8988T (cell line): ENCODE measurements around the gene PISD.
"Not testable (repeated sequence)": the region's sequence is repeated elsewhere in the genome, so short reads cannot be mapped to it uniquely, and the experiment has no call there.

ENCODE experiments used
- DNase-seq: peaks from one replicate; pipeline ENCODE4 v3.0.0; 2011

Gene PISD

DNA sequence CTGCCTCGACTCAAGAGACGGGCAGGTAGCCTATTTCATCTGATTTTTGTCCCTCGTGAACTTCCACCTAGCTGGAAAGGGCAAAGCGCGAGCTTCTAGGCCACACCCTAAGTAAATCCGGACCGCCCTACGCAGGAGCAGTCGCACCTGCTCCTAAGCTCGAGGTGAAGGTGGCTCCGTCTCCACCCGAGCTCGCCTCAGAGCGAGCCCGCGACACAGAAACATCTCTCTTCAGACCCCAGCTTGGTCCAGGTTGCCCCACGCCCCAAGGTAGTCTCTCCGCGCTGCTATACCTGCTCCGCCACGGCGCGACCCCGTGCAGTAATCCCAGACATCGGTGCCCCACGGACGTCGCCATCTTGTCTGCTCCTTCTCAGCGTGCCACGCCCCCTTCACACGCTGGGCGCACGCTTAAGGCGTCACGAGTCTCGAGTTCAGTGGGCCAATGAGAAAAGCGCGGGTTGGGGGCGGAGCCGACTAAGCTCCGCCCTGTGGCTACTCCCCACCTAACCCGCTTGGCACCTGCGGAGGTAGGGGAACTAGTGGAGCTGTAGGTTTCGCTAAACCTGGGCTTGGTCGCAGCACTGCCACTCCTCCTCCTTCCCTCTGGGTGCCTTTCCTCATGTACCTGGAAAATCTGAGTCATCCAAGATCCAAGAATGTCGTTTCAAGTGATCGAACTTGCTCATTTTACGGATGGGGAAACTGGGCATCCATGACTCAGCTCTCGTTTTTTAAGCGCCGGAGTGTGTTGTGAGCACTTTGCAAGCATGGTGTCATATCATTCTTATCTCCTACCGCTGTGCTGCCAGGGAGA is at the start of gene PISD:
Gene PISD, minus strand, starts transcription at position 365 of the 817 bp plus-strand sequence. Its CDS starts 7 bp downstream, at position 358.
- peak; percentile 74 for DNase-seq

DNA sequence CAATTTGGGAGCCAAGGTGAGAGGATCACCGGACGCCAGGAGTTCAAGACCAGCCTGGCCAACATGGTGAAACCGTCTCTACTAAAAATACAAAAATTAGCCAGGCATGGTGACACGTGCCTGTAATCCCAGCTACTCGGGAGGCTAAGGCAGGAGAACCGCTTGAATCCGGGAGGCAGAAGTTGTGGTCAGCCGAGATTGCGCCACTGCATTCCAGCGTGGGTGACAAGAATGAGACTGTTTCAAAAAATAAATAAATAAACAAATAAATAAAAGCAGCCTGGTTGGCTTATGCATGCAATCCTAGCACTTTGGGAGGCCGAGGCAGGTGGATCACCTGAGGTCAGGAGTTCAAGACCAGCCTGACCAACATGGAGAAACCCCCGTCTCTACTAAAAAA is 49.2 kb upstream of the PISD start:
- DNase-seq = not testable (repeated sequence)

DNA sequence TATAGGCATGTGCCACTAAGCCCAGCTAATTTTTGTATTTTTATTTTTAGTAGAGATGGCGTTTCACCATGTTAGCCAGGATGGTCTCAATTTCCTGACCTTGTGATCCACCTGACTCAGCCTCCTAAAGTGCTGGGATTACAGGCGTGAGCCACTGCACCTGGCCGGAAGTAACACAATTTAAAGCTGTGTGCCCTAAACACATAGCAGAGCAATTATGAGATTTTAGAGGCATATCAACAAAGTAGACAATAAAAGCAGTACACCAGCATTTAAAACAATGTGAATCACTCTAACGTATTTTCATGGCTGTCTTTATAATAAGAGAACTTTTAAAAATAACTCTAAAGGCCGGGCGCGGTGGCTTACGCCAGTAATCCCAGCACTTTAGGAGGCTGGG is 45.5 kb upstream of the PISD start:
- no peak for DNase-seq

DNA sequence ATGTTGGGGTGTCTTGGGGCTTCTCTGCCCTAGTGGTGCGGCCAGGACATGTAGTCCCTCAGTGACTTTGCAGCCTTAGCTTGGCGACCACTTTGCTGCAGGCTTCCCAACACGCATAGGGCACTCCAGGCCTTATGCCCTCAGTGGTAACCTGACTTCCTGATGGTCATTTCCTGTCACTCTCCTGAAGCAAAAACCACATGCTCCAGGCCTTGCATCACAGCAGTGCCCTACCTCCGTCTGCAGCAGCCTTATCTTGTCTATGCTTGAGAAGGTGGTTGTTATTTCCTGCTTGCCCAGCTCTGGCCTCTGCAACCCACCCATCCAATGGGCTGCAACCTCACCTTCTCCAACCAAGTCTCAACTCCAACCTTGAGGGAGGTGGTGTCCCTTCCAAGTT is 33.4 kb upstream of the PISD start:
- no peak for DNase-seq

DNA sequence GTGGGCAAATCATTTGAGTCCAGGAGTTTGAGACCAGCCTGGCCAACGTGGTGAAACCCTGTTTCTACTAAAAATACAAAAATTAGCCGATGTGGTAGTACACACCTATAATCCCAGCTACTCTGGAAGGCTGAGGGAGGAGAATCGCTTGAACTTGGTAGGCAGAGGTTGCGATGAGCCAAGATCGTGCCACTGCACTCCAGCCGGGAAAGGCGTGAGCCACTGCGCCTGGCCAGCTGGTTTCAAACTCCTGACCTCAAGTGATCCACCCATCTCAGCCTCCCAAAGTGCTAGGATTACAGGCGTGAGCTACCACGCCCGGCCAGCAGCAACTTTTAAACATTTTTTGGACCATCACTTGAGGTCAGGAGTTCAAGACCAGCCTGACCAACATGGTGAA is 32.0 kb upstream of the PISD start:
- DNase-seq = not testable (repeated sequence)

DNA sequence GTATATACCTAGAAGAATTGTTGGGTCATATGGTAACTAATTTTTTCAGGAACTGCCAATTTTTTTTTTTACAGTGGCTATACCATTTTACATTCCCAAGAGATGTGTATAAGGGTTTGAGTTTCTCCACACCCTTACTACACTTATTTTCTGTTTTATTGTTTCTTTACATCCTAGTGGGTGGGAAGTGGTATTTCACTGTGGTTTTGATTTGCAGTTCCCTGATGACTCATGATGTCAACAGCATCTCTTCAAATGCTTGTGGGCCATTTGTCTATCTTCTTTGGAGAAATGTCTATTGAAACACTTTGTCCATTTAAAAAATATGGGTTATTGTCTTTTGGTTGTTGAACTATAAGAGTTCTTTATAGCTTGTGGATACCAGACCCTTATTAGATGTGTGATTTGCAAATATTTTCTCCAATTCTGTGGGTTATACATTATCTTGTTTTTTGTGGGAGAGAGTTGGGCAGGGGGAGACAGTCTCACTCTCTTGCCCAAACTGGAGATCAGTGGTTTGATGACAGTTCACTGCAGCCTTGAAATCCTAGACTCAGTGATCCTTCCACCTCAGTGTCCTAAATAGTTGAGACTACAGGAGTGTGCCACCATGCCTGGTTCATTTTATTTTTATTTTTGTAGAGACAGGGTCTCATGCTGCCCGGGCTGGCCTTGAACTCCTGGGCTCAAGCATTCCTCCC is 30.3 kb upstream of the PISD start:
- no peak for DNase-seq

DNA sequence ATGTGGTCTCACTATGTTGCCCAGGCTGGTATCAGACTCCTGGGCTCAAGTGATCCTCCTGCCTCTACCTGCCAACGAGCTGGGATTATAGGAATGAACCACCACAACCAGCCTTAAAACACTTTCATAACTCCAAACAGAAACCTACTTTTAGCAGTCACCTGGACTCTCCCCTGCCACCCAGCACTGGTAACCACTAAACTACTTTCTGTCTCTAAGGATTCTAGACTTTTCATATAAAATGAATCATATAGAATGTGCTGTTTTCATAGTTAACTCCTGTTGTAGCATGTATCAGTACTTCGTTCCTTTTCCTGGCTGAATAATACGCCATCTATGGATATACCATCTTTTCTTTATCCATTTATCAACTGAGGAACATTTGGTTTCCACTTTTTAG is 29.4 kb upstream of the PISD start:
- no peak for DNase-seq

DNA sequence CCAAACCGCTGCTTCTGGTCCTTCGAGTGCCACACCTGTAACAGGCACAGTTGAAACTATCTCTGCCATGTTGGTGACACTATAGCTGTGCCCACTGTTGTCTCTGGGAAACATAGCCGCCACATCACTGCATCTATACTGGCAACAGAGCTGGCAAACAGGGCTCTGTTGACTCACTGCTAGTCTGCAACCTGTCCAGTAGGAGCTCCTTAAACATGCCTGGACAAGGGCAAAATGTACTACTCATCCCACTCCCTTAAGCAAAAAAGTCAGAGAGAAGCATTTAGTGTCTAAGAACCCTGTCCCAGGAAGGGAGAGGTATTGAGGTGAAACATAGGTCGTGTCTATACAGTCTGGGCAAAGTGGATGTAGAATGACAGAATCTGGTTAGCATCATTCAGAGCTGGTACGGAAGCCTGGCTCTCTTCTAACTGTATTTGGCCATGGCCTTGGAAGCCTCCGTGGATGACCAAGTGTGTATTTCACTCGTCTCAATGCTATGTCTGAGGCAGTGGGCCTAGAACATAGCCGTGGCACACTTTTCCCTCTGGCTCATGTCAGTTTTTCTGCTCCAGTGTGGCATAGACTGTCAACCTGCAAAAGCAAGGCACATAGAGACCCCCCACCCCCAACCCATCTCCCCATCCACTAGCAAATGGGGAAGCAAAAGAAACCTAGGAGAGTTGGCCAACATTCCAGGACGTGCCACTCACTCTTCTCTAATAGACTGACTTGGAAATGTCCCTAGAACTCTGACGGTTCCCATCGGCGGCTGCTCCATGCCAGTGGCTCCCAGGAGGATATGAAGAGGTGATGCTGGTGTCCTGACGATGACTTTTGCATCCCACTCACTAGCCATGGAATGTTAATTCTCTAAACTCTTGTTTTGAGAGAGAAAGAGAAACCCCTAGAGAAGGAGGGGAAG is 21.4 kb upstream of the PISD start:
- DNase-seq = no peak

DNA sequence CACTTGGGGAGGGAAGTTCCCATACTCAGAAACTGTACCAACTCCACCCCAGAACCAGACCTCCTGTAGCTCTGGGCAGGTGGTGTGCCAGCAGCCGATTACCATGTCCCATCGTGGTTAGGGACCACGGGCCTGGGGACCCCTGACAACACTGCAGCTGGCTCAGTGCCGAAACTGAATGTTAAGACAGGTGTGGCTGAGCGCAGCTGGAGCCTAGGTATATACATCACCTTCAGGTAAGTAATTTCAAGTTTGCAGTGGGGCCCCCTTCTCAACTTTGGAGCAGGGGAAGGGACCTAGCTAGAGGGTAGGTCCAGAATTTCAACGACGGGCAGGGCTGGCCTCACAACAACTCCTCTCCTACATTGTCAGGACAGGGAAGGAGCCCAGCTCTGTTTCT is 20.7 kb upstream of the PISD start:
- DNase-seq = no peak

DNA sequence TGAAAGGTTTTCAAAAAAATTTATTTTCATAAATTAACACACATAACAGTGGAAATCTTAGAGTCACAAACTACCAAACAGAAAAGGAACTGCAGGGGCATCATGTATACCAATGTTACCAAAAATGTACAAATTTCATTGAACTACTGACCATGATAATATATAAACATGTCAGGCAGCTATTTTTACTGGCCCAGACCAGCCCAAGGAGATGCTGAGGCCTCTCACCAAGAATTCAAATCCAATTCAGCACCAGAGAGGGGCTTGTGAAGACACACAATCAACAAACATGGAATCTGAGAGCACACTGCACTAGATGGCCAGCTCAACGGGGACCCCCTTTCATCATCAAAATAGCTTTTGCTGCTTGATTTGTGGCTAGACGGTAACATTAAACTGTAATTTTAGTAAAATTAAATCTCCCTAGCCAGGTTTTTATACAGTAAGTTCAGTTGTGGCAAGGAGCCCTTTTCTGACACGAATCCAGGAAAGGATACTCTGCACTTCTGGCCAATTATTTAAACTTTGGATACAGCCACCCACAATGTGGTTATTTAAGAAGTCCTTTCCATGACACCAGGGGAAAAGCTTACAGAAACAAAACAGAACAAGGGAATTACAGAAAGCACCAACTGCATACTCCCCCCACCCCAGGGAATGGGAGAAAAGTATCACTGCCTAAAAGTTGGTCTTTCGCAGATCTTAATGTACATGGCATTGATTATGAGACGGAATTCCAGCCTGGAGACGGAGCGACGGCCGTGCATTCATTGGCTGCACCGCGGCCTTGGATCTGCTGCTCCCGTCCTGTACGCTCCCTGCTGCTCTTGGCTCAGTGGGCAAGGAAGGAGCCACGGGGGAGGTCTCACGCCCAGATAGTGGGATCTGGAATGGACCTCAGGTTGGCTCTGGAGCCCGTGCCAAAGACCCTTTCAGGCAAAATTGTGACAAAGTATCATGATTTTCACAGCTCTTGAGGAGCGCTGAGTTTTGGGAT is 19.6 kb upstream of the PISD start:
- DNase-seq = no peak

DNA sequence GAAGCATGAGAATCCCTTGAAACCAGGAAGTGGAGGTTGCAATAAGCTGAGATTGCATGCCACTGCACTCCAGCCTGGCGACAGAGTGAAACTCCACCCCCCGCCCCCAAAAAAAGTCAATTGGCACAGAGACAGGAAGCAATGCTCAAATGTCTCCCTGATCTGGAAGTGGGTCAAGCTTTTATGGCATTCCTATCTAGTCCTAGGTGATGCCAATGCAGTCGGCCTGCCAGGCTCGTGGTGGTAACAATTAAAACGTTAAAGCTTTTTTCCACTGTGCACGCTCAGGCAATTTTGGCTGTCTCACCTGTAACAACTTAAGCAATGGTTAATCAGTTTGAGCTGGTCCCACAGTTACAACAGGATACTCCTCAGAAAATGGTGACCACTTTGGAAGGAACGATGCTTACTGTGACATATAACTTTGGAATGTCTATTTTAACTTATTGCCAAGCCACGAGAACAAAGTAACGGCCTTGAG is 18.9 kb upstream of the PISD start:
- no peak for DNase-seq

DNA sequence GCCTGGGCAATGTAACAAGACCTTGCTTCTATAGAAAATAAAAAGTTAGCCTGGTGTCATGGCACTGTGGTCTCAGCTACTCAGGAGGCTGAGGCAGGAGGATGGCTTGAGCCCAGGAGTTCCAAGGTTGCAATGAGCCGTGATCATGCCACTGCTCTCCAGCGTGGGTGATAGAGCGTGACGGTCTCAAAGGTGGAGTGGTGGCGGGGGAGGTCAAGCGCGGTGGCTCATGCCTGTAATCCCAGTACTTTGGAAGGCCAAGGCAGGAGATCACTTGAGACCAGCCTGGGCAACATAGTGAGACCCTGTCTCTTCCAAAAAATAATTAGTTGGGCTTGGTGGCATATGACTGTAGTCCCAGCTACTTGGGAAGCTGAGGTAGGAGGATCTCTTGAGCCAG is 16.7 kb upstream of the PISD start:
- no peak for DNase-seq

DNA sequence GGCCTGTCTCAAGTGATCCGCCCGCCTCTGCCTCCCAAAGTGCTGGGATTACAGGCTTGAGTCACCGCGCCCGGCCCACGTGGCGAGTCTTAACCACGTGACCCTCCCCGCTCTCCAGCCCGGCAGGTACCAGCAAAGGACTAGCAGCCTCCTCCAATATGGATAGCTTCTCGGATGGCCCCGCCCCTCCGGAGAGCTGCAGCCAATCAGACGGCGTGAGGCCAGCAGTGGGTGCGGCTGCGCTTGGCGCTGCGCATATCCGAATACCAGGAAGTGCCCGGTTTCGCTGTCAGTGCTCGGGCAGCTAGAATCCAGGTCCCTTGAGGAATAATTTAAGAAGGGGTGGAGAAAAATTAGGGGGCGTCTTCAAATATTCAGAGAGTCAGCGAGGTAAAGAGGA is 14.7 kb upstream of the PISD start:
- DNase-seq = peak; percentile 51

DNA sequence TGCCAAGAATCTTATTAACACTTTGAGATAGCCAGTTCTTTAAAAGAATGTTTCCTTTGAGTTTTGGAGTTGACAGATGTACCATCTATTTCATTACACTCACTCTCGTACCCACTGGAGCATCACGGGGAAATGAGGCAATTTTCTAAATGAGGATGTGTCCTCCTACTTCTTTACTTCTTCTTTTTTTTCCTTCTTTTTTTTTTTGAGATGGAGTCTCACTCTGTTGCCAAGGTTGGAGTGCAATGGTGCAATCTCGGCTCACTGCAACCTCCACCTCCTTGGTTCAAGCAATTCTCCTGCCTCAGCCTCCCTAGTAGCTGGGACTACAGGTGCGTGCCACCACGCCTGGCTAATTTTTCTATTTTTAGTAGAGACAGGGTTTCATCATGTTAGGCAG is 12.2 kb upstream of the PISD start:
- DNase-seq = not testable (repeated sequence)

DNA sequence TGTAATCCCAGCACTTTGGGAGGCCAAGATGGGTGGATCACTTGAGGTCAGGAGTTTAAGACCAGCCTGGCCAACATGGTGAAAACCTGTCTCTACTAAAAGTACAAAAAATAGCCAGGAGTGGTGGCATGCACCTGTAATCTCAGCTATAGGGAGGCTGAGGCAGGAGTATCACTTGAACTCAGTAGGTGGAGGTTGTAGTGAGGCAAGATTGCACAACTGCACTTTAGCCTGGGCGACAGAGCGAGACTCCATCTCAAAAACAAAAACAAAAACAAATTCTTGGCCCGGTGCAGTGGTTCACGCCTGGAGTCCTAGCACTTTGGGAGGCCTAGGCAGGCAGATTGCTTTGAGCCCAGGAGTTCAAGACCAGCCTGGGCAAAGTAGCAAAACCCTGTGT is 6.8 kb upstream of the PISD start:
- DNase-seq = not testable (repeated sequence)

DNA sequence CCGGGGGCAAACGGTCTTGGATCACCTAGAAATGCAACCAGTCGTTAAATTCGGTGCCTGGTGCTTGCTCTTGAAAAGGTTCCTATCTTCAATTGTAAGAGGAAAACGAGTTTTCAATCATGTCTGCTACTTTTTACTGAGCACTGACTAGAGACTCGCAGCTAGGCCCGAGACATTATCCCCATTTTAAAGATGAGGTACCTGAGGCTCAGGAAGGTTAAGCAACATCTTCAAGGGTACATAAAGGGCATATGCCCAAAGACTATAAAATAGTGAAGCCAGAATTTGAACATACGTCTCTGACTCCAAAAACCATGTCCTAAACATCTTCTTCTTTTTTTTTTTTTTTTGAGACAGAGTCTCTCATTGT is 638 bp upstream of the PISD start:
- no peak for DNase-seq

DNA sequence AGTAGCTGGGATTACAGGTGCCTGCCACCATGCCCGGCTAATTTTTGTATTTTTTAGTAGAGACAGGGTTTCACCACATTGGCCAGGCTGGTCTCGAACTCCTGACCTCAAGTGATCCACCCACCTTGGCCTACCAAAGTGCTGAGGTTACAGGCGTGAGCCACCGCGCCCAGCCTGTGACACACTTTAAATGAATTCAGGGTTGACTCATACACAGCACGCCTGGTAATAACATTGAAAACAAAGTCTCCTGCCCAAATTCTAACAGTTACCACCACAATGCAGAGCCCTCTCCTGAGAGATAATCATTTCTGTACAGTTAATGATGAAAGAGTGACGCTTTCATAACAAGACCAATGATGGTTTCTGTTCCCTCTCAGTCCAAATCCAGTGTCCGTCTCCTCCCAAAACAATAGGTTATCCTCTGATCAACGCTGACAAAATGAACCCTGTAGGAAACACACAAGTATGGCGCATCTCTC is 1.1 kb downstream of the PISD start:
- DNase-seq = not testable (repeated sequence)

DNA sequence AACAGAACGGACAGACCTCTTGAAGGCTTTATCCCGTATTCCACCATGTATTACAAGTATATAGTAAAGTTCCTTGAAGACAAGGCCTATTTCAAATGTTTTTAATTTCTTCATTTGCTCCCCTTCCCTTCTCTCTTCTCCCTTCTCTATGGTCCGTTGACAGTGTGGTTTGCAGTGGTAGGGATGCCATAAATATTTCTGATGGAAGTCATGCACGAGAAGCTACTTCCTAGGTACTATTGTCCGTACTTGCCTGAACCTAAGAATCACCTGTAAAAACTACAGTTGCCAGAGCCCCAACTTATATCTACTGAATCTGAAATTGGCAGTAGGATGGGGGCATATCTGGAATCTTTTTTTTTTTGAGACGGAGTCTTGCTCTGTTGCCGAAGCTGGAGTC is 2.8 kb downstream of the PISD start:
- no peak for DNase-seq

DNA sequence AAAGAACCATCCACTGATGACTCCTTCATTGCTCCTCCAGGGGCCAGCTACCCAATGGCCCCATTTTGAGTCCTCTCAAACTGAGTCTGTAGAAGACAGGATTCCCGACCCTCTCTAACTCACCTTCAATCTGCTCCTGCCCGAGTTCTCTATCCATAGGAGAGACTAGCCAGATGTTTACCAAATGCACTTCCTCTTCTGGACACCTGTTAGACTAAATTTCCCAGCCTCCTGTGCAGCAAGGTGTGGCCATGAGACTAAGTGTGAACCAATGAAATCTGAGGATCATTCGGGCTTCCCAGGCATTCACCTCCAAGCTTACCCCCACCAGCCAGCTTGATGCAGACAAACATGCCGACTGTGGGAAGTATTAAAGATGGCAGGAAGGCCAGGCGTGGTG is 7.6 kb downstream of the PISD start:
- no peak for DNase-seq

DNA sequence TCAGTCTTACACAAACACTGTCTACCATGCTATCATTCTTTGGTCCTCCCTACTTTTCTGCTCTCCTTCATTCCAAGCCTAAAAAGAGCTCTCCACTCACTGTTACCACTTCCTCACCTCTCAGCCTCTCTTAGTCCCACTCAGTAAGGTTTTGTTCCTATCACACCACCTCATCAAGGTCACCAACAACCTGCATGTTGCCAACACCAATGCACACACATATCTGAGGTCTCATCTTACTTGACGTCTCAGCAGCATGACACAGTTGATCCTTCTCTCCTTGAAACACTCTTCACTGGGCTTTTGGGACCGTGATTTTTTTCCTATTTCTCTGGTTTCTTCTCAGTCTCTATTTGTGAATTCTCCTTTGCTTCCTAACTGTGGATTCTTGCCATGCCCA is 8.1 kb downstream of the PISD start:
- DNase-seq = no peak

DNA sequence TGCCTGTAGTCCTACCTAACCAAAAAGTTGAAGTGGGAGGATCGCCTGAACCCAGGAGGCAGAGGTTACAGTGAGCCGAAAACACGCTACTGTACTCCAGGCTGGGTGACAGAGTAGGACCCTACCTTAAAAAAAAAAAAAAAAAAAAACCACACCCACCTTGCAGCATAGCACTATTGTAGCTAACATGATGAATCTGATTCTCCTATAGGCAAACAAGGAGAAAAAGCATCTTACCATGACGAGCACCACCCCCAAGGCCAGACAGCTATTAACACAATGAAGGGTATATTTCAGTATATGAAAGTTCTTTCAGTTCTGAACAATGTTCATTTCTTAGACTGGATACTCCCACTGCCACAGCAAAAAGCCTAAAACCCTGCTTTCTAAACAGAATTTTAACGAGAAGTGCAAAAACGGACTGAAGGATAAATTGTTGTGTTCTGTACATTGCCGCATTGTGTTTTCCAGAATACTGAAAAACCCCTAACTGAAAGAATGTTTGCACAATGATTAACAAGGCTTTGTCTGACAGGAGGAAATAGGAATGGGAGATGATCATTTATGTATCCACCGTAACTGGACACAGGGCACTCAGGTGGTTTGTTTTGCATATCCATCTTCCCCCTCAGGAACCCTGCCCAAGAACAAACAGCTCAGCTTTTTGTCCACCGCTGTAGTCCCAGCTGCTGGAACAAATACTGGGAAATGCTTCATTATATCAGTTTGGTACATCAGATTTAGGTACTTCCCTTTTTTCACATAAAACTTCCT is 8.9 kb downstream of the PISD start:
- no peak for DNase-seq
